Vein endothelial cell (primary cell): ENCODE data around the gene UNKL. TPM values are rescaled to one million over a fixed set of nuclear protein-coding genes. Genes with fewer than 3 reads are reported as not detected.

ENCODE experiments used
- total RNA-seq: library from RNA; depleted of rRNA; stranded (reverse); fragments of >200 nt; gene quantifications from 2 replicates; pipeline ENCODE4 v1.2.3, GENCODE V29; 2012

Gene UNKL, protein sequence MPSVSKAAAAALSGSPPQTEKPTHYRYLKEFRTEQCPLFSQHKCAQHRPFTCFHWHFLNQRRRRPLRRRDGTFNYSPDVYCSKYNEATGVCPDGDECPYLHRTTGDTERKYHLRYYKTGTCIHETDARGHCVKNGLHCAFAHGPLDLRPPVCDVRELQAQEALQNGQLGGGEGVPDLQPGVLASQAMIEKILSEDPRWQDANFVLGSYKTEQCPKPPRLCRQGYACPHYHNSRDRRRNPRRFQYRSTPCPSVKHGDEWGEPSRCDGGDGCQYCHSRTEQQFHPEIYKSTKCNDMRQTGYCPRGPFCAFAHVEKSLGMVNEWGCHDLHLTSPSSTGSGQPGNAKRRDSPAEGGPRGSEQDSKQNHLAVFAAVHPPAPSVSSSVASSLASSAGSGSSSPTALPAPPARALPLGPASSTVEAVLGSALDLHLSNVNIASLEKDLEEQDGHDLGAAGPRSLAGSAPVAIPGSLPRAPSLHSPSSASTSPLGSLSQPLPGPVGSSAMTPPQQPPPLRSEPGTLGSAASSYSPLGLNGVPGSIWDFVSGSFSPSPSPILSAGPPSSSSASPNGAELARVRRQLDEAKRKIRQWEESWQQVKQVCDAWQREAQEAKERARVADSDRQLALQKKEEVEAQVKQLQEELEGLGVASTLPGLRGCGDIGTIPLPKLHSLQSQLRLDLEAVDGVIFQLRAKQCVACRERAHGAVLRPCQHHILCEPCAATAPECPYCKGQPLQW
- total RNA-seq = 11.4 and 15.9 TPM in 2 replicates

DNA sequence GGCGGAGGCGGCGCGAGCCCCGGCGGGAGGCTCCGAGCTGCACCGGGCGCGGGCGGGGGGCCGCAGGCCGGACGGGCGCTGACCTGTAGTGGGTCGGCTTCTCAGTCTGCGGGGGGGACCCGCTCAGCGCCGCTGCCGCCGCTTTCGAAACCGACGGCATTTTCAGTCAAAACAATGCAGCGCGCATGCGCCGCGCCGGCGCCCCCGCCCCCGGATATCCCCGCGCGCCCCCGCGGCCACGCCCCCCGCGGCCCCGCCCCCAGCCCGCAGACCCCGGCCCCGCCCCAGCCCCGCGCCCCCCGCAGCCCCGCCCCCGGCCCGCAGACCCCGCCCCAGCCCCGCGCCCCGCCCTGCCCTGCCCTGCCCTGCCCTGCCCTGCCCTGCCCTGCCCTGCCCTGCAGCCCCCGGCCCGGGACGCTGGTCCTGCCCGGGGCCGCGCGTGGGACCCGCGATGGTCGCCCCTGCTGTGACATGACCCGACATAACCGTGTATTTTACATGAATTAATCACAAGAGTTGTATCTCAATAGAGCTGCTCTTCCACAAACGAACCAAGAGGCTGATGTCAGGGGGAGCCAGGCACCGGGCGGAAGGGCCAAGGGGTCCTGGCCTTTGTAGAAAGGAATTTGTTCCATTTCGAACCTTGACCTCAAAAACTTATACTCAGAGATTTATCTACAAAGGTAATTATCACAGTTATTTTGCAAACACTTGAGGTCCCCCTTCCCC lies at the start of gene UNKL:
Gene UNKL, minus strand, starts transcription at position 173 of the 729 bp plus-strand sequence. Its CDS starts 13 bp downstream, at position 160.

DNA sequence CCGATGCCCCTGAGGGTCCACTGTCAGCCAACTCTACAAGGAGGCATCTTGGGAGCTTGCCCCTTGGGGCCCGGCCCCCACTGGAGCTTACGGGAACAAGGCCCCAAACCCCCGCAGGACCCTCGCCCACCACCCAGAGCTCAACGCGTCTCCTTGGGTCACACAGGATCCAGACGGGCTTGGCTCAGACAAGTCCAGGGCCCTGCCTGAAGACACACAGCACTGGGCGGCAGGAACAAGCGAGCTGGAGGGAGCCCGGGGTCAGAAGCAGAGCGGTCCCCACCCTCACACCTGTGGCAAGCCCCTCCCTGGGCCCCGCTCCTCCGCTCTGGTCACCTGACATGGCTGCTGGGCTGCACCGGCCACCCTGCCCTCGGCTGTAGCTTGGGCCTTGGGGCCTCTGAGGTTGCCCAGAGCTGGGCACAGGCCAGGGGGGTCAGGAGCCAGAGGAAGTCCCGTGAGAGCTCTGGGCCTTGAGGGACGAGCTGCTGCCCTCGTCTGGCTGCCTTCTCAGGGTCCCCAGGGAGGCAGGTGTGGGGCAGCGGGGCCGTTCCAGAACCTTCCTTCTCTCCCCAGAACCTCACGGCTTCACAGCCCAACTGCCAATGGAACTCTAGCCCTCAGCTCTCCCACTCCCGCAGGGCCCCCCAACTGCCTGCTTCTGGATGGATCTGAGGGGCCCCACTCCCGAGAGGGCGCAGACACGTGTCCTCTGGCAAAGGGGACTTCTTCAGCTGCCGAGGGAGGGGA lies 29.7 kb upstream of the UNKL start, which contains the start of gene CCDC154:
Gene CCDC154, minus strand, starts transcription at position 577 of the 750 bp plus-strand sequence. Its CDS starts 234 bp downstream, at position 343.

DNA sequence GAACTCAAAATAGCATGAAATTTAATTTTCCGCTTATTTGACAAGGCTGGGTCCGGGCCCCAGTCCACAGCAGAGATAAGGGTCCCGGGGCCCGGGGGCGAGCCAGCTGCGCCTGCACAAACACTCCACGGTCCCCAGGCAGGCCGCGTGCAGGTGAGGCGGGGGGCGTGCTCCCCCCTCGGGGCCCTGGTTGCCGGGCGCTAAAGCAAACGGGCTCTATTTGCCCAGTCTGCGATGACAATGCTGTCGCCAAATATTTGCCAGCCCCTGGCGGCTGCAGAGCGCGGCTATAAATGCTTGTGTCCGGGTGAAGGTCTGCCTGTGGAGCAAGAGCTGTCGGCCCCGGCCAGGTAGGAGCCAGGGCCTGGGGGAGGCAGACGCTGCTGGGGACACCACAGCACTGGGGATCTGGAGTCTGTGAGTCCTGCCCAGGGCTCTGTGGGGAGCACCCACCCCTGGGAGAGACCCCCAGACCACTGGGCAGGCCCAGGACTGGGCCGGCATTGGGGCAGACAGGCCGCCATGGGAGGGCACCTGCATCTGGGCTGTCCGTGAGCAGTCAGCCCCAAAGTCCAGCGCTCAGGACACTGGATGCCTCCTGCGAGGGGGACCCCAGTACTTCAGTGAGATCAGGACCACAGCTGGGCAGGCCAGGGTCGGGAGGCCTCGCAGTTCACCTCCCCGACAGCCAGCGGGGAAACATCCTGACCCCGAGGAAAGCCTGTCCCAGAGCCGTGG lies 16.4 kb upstream of the UNKL start, which contains the start of gene PERCC1:
Gene PERCC1, plus strand, starts transcription at position 320 of the 738 bp plus-strand sequence. CDS start 1,516 bp downstream, outside the sequence.

DNA sequence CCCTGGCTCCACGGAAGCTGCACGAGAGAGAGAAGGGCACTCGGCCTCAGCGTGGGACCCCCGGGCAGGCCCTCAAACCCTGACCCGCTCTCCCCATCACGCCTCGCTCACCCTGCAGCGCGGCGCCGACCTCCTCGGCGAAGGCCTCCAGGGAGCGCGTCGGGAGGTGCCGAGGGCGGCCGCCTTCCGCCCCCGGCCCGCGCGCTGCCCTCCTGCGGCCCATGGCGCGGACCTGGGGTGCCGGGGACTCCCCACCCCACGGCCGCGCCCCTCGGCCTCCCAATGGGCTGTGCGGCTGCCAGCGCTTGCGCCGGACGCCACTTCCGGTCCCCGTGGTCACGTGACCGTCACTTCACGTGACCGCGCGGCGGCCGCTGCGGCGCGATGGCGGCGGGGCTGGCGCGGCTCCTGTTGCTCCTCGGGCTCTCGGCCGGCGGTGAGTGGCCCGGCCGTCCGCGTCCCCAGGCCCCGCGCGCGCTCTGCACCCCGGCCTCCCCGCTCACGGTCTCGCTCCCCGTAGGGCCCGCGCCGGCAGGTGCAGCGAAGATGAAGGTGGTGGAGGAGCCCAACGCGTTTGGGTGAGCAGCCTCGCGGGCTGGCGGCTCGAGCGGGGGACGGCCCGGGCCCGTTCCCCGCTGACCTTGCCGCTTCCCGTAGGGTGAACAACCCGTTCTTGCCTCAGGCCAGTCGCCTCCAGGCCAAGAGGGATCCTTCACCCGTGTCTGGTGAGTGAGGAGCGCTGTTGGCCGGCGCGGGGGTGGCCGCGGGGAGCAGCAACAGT lies 62.7 kb downstream of the UNKL start, which contains the start of the genes GNPTG and TSR3:
Gene GNPTG, plus strand, starts transcription at position 350 of the 781 bp plus-strand sequence. Its CDS starts 35 bp downstream, at position 385.
Gene TSR3, minus strand, starts transcription at position 297 of the 781 bp plus-strand sequence. Its CDS starts 74 bp downstream, at position 223.

DNA sequence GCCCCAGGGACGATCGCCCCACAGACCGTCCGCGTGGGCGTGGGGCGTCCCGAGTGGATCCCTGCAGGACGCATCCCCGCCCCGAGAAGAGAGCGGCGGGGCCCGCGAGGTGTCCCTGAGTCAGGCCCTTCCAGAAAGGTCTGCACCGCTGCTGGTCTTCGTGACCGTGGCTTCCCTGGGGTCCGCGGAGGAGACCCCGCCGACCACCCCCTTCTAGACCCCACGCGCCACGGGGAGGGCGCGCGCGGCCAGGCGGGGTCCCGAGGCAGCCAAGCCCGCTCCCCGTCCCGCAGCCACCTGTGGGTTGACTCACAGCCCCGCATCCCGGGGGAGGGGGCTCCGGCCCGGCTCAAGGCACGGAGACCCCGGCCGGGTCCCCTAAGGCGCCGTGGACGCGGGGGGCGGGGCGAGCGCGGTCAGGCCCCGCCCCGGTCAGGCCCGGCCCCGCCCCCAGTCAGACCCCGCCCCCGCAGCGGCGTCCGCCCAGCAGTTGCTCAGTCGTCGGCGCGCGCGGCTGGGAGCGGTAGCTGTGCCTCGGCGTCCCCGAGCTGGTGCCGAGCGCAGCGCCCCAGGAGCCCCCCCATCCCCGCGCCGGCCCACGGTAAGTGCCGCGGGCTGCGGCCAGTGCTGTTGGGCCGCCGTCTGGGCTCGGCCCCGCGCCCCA lies 81.2 kb downstream of the UNKL start, which contains the start of gene BAIAP3:
Gene BAIAP3, plus strand, starts transcription at position 497 of the 664 bp plus-strand sequence. CDS start 4,905 bp downstream, outside the sequence.

Other genes starting within 250 kb of the UNKL start
- not detected in 2 replicates for gene TPSG1, start 189.4 kb downstream of the UNKL start, total RNA-seq
- not detected in 2 replicates for gene TPSB2, start 184.5 kb downstream of the UNKL start, total RNA-seq
- gene TPSAB1, start 174.0 kb downstream of the UNKL start, total RNA-seq = not detected in 2 replicates
- gene TPSD1, start 158.6 kb downstream of the UNKL start, total RNA-seq = not detected in 2 replicates
- gene UBE2I, start 105.1 kb downstream of the UNKL start, total RNA-seq = 69.9 and 73.2 TPM in 2 replicates
- 0.67 and 0.98 TPM in 2 replicates for gene BAIAP3, start 81.1 kb downstream of the UNKL start, total RNA-seq
- 51.9 and 69.6 TPM in 2 replicates for gene TSR3, start 62.8 kb downstream of the UNKL start, total RNA-seq
- gene GNPTG, start 62.8 kb downstream of the UNKL start, total RNA-seq = 26.6 and 30.1 TPM in 2 replicates
- gene UQCC4, start 6.0 kb upstream of the UNKL start, total RNA-seq = 12.7 and 15.4 TPM in 2 replicates
- gene PERCC1, start 16.4 kb upstream of the UNKL start, total RNA-seq = 0.19 TPM in 1 of 2 replicates, not detected in the other
- under 0.01 and 0.10 TPM in 2 replicates for gene CCDC154, start 29.9 kb upstream of the UNKL start, total RNA-seq
- 57.7 and 96.7 TPM in 2 replicates for gene CLCN7, start 60.3 kb upstream of the UNKL start, total RNA-seq
- gene PTX4, start 74.2 kb upstream of the UNKL start, total RNA-seq = 0.19 TPM in 1 of 2 replicates, not detected in the other
- 27.9 and 32.3 TPM in 2 replicates for gene TELO2, start 78.7 kb upstream of the UNKL start, total RNA-seq
- 39.1 and 47.4 TPM in 2 replicates for gene TMEM204, start 119.0 kb upstream of the UNKL start, total RNA-seq
- 19.9 and 22.2 TPM in 2 replicates for gene IFT140, start 197.4 kb upstream of the UNKL start, total RNA-seq
- gene CRAMP1, start 197.7 kb upstream of the UNKL start, total RNA-seq = 19.9 and 20.0 TPM in 2 replicates